Stimulated activated naive B cell treated with anti-CD40 and anti-IgM and Interleukin-4, amounts not matched to agents 10 μg/mL and 1 μg/mL and 100 μg/mL, for 72 hours (primary cell): ENCODE measurements around the gene PRDX5.

ENCODE experiments used
- ATAC-seq, 2 donors: fragments of 150-1000 bp; cut with Tn5 transposase; replicated peaks; 2 replicates each; pipeline ENCODE4 v1.10.0; 2021; ENCODE audit warnings: moderate library complexity in 1 of 2
- DNase-seq: peaks from one replicate; pipeline ENCODE4 v3.0.0; 2021
- H3K27ac Mint-ChIP-seq: one replicate; pipeline ENCODE4 v1.8.0; 2022; ENCODE audit warnings: mild to moderate bottlenecking, mixed read lengths
- H3K27me3 Mint-ChIP-seq, 2 donors: one replicate each; pipeline ENCODE4 v1.8.0; 2022; ENCODE audit warnings: mixed read lengths in 2 of 2
- H3K36me3 Mint-ChIP-seq, 2 donors: one replicate each; pipeline ENCODE4 v1.8.0; 2022; ENCODE audit warnings: mixed read lengths in 2 of 2, mild to moderate bottlenecking in 1 of 2
- H3K4me1 Mint-ChIP-seq, 2 donors: one replicate each; pipeline ENCODE4 v1.8.0; 2022; ENCODE audit warnings: mixed read lengths in 2 of 2, mild to moderate bottlenecking in 1 of 2
- H3K4me3 Mint-ChIP-seq, 2 donors: one replicate each; pipeline ENCODE4 v1.8.0; 2022; ENCODE audit warnings: mild to moderate bottlenecking in 2 of 2, mixed read lengths in 2 of 2, moderate library complexity in 1 of 2
- H3K9me3 Mint-ChIP-seq, 2 donors: one replicate each; pipeline ENCODE4 v1.8.0; 2022; ENCODE audit warnings: mixed read lengths in 2 of 2, mild to moderate bottlenecking in 1 of 2

The PRDX5 gene

DNA sequence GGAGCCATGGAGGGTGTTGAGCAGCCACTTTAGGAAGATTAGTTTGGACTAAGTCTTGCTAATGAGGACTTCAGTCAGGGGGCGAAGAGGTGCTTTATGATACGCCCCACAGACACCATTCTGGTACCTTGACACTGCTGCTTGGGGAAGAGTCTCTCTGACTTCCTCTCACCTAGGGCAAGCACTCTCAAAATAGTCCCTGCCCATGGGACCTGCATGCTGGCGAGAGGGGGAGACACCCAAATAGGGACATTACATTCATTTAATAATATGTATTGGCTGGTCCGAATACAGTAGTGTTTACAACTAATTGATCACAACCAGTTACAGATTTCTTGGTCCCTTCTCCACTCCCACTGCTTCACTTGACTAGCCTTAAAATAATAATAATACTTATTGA lies 22.2 kb upstream of the PRDX5 start:
- peaks cover 19 to 42% of the 10 kb centered on the region in 2 donors for H3K4me1 Mint-ChIP-seq
- no peaks in the 10 kb centered on the region for H3K36me3 Mint-ChIP-seq
- no peaks in the 10 kb centered on the region for H3K9me3 Mint-ChIP-seq
- ATAC-seq, result no peak
- peaks cover 65 to 82% of the 10 kb centered on the region in 2 donors for H3K27me3 Mint-ChIP-seq
- no peak for DNase-seq
- no peak overlapping the region for H3K27ac Mint-ChIP-seq
- H3K4me3 Mint-ChIP-seq, result no peak overlapping the region

GRCh38 chr11:64296236-64296635 lies 21.7 kb upstream of the PRDX5 start:
- no peak overlapping the region for H3K4me3 Mint-ChIP-seq

GRCh38 chr11:64296830-64297698 lies 20.9 kb upstream of the PRDX5 start:
- Mint-ChIP-seq H3K27ac (no peak overlapping the region), H3K27me3 (peaks cover 68 to 89% of the 10 kb centered on the region in 2 donors), H3K36me3 (no peaks in the 10 kb centered on the region), H3K4me3 (no peak overlapping the region), H3K4me1 (peaks cover 22 to 41% of the 10 kb centered on the region in 2 donors), H3K9me3 (no peaks in the 10 kb centered on the region)
- no peak for ATAC-seq
- DNase-seq, result no peak

More at GRCh38 chr11:64296236-64296635, 21.7 kb upstream of the PRDX5 start:
- Mint-ChIP-seq H3K4me1 (peaks cover 20 to 41% of the 10 kb centered on the region in 2 donors), H3K27me3 (peaks cover 64 to 81% of the 10 kb centered on the region in 2 donors), H3K27ac (no peak overlapping the region), H3K9me3 (no peaks in the 10 kb centered on the region), H3K36me3 (no peaks in the 10 kb centered on the region)
- ATAC-seq, result no peak
- DNase-seq, result no peak

GRCh38 chr11:64297699-64298358 lies 20.1 kb upstream of the PRDX5 start:
- H3K4me1 Mint-ChIP-seq, result peaks cover 19 to 35% of the 10 kb centered on the region in 2 donors
- H3K36me3 Mint-ChIP-seq, result no peaks in the 10 kb centered on the region
- ATAC-seq (no peak), DNase-seq (no peak)
- no peak overlapping the region for H3K4me3 Mint-ChIP-seq
- no peaks in the 10 kb centered on the region for H3K9me3 Mint-ChIP-seq
- H3K27me3 Mint-ChIP-seq, result peaks cover 63 to 84% of the 10 kb centered on the region in 2 donors
- H3K27ac Mint-ChIP-seq, result no peak overlapping the region

DNA sequence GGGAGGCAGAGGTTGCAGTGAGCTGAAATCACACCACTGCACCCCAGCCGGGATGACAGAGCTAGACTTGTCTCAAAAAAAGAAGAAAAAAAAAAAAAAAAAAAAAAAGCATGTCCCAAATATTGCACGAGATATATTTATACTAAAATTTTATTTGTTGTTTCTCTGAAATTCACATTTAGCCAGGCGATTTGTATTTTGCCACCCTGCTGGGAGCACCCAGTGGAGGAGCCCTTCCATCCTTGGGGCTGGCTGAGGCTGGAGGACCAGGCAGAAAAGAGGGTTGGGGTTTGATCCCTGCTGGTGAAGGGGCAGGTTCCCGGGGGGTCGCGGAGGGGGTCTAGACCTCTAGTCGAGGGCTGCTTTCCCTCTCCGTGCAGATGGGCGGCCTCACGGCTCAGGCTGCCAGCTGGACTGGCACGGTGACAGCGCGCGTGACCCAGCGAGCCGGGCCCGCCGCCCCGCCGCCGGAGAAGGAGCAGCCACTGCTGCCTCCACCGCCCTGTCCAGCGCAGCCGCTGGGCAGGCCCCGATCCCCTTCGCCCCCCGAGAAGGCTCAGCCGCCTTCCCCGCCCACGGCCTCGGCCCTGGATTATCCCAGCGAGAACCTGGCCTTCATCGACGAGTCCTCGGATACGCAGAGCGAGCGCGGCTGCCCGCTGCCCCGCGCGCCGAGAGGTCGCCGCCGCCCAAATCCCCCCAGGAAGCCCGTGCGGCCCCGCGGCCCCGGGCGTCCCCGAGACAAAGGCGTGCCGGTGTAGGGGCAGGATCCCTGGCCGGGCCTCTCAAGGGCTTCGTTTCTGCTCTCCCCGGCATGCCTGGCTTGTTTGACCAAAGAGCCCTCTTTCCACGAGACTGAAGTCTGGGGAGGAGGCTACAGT lies 18.7 kb upstream of the PRDX5 start:
- peaks cover 24 to 39% of the 10 kb centered on the region in 2 donors for H3K4me1 Mint-ChIP-seq
- no peaks in the 10 kb centered on the region for H3K9me3 Mint-ChIP-seq
- peaks cover 55 to 76% of the 10 kb centered on the region in 2 donors for H3K27me3 Mint-ChIP-seq
- H3K36me3 Mint-ChIP-seq, result no peaks in the 10 kb centered on the region
- ATAC-seq, result no peak
- H3K4me3 Mint-ChIP-seq, result peak overlapping the region; percentile 84 to 85
- peak overlapping the region; percentile 65 for H3K27ac Mint-ChIP-seq
- no peak for DNase-seq

- Mint-ChIP-seq H3K27me3 (peaks cover 49 to 68% of the 10 kb centered on the region in 2 donors), H3K4me3 (peak within 1 kb of the TSS; percentile 84 to 85), H3K27ac (peak within 1 kb of the TSS; percentile 90)
Observed at GRCh38 chr11:64299847-64300648, 17.9 kb upstream of the PRDX5 start, which contains the start of gene CATSPERZ. TSS of gene CATSPERZ (plus strand) at chr11:64300358. CDS start at chr11:64300411, 53 bp downstream.

DNA sequence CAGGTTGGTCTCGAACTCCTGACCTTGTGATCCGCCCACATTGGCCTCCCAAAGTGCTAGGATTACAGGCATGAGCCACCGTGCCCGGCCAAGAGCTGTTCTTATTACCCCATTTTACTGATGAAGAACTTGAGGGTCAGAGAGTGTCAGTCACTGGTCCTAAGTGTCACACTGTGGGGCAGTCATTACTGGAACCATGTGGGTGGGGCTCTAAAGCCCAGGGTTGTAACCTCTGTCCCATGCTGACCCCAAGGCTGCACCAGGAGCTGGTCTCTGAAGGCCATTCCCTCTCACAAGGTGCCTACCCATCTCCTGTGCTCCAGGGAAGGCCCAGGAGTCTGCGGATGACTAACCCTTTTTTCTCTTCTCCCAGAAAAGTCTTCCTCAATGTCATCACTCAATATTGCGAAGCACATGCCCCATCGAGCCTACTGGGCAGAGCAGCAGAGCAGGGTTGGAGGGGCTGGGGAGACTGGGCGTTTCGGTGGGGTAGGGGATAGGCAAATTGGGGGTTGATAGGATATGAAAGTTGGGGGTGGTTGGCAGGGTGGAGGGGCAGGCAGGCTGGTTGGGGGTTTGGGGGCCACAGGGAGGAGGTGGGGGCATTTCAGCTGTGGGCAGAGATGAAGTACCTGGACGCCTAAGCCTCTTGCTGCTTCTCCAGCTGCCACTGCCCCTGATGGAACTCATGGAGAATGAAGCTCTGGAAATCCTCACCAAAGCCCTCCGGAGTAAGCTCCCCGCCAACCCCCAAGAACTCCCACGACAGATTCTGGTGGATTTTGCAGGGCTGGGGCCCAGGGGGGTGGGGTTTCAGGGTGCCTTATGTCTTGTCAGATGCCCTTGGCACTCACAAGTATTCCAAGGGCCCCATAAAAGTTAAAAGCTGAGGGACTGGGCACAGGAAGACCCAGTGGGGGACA lies 14.6 kb upstream of the PRDX5 start:
- H3K27ac Mint-ChIP-seq, result peak overlapping the region; percentile 99
- no peaks in the 10 kb centered on the region for H3K9me3 Mint-ChIP-seq

More at GRCh38 chr11:64299847-64300648, 17.9 kb upstream of the PRDX5 start, which contains the start of gene CATSPERZ:
- ATAC-seq (no peak), DNase-seq (no peak)
- H3K36me3 Mint-ChIP-seq, result no peaks in the 10 kb centered on the region
- no peaks in the 10 kb centered on the region for H3K9me3 Mint-ChIP-seq
- peaks cover 27 to 43% of the 10 kb centered on the region in 2 donors for H3K4me1 Mint-ChIP-seq

DNA sequence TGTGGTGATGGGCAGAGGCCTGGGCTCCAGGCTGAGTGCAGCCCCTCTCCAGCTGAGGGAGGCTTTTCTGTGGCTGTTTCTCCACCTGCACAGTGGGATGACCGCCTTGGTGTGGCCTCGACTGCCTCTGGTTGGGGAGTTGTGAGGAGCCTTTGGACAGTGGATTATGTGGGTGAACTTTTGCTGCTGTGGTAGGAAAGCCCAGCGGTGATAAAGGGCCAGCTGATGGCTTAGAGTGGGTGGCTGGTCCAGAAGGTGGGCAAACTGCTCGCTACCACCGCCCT lies 13.9 kb upstream of the PRDX5 start:
- H3K9me3 Mint-ChIP-seq, result no peaks in the 10 kb centered on the region
- ATAC-seq, result no peak
- peak overlapping the region; percentile 99 for H3K27ac Mint-ChIP-seq
- peaks cover 12 to 13% of the 10 kb centered on the region in 2 donors for H3K36me3 Mint-ChIP-seq
- peak overlapping the region; percentile 92 to 100 for H3K4me3 Mint-ChIP-seq
- peaks cover 33 to 52% of the 10 kb centered on the region in 2 donors for H3K4me1 Mint-ChIP-seq
- peaks cover 19 to 34% of the 10 kb centered on the region in 2 donors for H3K27me3 Mint-ChIP-seq
- no peak for DNase-seq

More for the DNA sequence above, 14.6 kb upstream of the PRDX5 start:
- Mint-ChIP-seq H3K36me3 (peaks cover 12 to 13% of the 10 kb centered on the region in 2 donors), H3K27me3 (peaks cover 22 to 40% of the 10 kb centered on the region in 2 donors), H3K4me1 (peaks cover 33 to 54% of the 10 kb centered on the region in 2 donors), H3K4me3 (peak overlapping the region in 1 of 2 donors; percentile 92)
- no peak for ATAC-seq
- DNase-seq, result no peak

DNA sequence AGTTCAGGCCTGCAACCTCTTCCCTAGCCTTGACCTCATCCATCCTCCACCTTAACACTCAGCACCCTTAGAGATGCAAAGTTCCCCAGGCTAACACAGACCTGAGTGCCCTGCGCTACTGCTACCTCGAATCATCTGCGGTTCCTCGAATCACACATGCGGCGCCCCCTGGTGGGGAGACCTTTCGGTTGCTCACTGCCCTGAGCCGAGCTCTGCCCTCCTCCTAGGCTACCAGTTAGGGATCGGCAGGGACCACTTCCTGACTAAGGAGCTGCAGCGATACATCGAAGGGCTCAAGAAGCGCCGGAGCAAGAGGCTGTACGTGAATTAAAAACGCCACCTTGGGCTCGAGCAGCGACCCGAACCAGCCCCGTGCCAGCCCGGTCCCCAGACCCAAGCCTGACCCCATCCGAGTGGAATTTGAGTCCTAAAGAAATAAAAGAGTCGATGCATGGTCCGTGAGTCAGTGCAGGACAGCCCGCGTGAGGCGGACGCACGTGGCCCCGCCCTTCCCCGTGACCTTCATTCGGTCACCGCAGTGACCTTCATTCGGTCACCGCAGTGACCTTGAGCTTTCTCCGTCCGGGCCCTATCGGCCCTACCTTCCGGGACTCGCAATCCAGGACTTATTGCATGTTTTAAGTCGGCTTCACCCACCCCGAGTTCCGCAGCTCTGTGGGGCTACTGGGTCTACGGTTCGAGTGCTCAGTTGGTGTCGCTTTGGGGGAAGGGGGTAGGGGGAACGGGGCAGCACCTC lies 13.4 kb upstream of the PRDX5 start:
- DNase-seq, result peak; percentile 86
- Mint-ChIP-seq H3K27me3 (peaks cover 19 to 29% of the 10 kb centered on the region in 2 donors), H3K9me3 (no peaks in the 10 kb centered on the region), H3K36me3 (peaks cover 12 to 13% of the 10 kb centered on the region in 2 donors), H3K4me3 (peak overlapping the region; percentile 92 to 100), H3K4me1 (peaks cover 33 to 48% of the 10 kb centered on the region in 2 donors), H3K27ac (peak overlapping the region; percentile 99)
- peak; percentile 53 to 54 for ATAC-seq

DNA sequence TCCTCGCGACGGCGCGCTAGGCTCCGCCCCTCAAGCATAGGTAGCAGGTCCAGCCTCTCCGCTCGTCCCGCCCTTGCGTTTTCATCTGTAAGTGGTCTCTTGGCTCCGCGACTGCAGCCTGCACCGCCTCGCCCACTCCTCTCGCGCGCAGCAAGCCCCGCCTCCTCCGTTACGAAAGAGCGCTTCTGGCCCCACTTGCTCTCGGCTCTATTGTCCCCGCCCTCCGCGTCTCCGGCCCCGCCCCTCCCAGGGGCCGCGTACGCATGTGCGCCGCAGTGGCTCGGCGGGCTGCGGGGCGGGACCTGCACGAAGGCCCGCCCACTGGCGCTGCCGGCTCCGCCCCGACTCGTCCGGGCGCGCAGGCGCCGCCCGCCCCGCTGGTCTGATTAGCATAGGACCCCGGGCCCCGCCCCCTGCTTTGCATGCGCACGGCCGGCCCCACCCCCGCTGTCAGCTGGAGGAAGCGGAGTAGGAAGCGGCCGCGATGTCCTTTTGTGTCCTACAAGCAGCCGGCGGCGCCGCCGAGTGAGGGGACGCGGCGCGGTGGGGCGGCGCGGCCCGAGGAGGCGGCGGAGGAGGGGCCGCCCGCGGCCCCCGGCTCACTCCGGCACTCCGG lies 12.7 kb upstream of the PRDX5 start, which contains the start of gene ESRRA:
ESRRA (plus strand) TSS at position 450 of the 616 bp plus-strand sequence. CDS start 1,656 bp downstream, outside the sequence.
- H3K36me3 Mint-ChIP-seq, result peaks cover 12 to 13% of the 10 kb centered on the region in 2 donors

DNA sequence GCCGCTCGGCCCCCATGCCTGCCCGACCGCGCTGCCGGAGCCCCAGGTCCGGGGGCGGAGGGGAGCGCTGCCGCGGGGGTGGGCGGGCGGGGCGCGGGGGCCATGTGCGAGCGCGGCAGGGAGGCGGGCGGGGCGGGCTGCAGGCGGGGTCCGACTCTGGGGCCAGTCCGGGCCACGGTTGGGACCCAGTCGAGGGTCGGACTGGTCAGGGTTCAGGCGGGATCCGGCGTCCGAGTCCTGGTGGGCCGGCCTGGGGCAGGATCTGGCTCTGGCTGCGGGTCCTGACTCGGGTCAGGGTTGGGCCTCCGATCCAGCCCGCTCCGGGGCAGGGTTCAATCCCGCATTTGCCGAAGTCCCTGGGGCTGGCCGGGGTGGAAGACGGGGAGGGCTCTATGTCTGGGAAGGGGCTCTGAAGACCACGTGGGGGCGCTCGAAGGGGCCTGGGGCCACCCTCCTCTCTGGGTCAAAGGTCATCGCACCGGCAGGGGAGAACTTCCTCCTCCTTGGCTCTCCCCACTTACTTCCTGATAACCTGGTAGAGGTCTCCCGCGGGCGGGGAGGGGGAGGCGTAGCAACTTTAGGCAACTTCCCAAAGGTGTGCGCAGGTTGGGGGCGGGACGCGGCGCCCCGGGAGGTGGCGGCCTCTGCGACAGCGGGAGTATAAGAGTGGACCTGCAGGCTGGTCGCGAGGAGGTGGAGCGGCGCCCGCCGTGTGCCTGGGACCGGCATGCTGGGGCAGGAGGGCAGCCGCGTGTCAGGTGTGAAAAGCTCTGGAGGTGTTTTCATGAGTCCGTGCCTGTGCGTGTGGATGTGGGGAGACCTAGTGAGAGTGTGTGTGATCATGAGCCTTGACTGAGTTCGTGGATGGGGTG lies 12.0 kb upstream of the PRDX5 start:
- H3K36me3 Mint-ChIP-seq, result peaks cover 15% of the 10 kb centered on the region in 2 donors
- peak overlapping the region; percentile 97 for H3K27ac Mint-ChIP-seq

More for the DNA sequence above, 12.7 kb upstream of the PRDX5 start, which contains the start of gene ESRRA:
- peak within 1 kb of the TSS; percentile 99 for H3K27ac Mint-ChIP-seq
- no peaks in the 10 kb centered on the region for H3K9me3 Mint-ChIP-seq
- peaks cover 12 to 22% of the 10 kb centered on the region in 2 donors for H3K27me3 Mint-ChIP-seq
- H3K4me1 Mint-ChIP-seq, result peaks cover 30 to 41% of the 10 kb centered on the region in 2 donors
- peak within 1 kb of the TSS; percentile 97 to 100 for H3K4me3 Mint-ChIP-seq
- DNase-seq, result peak; percentile 99
- ATAC-seq, result peak; percentile 73 to 78

More for the DNA sequence above, 12.0 kb upstream of the PRDX5 start:
- Mint-ChIP-seq H3K9me3 (no peaks in the 10 kb centered on the region), H3K27me3 (peaks cover 5 to 15% of the 10 kb centered on the region in 2 donors), H3K4me1 (peaks cover 26 to 34% of the 10 kb centered on the region in 2 donors), H3K4me3 (peak overlapping the region; percentile 97 to 100)
- DNase-seq (peak; percentile 74), ATAC-seq (peak; percentile 33 to 38)
